ENCODE data around the gene CMIP.

The CMIP gene

GRCh38 chr16:81495321-81496234, 51.0 kb downstream of the CMIP start:
- no peak for DNase-seq (ENCODE audit: low read depth)

- DNase-seq (ENCODE audit: low read depth) = no peak
These were observed 51.7 kb downstream of the CMIP start for GRCh38 chr16:81496321-81496720.

DNA sequence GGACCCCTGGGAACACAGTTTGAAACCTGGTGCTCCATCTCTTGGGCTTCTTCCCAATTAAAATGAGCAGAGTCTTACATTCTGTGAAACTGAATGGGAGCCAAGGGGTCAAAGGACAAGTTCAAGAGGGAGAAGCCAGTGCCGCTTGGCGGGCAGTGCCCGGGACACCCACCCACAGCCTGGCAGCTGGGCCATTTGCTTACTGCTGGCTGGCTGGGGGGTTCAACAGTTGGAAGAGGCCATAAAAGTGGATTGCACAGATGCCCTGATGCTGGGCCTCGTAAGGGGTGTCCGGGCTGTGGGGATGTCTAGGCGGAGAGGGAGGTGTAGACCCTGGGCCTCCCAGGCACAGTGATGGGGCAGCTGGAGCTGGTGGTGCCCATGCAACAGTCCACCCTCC, 52.1 kb downstream of the CMIP start:
- DNase-seq (ENCODE audit: low read depth) = no peak

DNA sequence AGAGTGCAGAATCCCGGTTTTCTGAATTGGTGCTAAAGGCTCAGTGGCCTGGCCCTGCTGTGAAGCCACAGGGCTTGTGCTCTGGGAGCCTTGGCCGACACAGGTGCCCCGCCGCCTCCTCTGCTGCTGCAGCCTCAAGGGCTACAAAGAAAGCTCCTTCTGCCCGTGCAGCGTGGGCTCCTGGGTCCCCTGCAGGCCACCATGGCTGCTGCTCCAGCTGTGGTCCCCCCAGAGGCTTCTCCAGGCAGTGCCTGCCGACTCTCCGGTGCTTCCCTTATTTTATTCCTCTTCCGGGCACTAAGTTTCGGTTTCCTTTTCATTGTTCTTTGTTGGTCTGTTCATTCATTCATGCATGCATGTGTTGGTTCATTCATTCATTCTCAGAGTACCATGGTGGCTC, 53.1 kb downstream of the CMIP start:
- DNase-seq (ENCODE audit: low read depth) = no peak

- no peak for DNase-seq (ENCODE audit: low read depth)
These were observed 53.7 kb downstream of the CMIP start for GRCh38 chr16:81498351-81498750.

DNA sequence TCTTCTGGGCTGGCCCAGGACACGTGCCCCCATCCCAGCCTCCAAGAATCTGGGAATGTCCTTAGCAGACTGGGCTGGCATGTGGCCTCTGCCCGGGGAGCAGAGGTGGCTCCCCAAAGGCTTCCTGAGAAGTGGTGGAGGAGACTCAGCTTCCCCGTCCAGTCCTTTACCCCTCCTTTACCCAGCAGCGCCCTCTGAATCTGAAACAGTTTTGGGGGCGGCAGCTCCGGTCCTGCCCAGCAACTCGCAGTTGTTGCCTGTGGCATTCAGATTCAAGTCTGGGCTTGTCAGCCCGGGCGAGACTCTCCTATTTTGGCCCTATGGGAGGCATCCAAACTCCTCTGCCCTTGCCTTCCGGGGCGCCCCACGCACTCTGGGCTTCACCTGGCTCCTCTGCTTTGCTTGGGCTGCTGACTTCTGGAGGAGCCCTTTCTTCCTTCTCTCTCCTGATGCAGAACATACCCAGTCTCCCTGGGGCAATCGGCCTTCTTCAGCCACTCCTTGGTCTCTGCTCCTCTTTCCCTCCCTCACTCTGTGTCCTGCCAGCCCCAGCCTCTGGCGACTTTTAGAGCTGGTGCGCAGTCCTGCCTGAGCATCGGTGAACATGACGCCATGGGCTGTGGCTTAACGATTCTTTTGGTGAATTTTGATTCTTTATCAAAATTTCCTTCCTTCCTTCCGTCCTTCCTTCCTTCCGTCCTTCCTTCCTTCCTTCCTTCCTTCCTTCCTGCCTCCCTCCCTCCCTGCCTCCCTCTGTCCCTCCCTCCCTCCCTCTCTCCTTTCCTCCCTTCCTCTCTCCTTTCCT, 55.2 kb downstream of the CMIP start:
- no peak for DNase-seq (ENCODE audit: low read depth)

DNA sequence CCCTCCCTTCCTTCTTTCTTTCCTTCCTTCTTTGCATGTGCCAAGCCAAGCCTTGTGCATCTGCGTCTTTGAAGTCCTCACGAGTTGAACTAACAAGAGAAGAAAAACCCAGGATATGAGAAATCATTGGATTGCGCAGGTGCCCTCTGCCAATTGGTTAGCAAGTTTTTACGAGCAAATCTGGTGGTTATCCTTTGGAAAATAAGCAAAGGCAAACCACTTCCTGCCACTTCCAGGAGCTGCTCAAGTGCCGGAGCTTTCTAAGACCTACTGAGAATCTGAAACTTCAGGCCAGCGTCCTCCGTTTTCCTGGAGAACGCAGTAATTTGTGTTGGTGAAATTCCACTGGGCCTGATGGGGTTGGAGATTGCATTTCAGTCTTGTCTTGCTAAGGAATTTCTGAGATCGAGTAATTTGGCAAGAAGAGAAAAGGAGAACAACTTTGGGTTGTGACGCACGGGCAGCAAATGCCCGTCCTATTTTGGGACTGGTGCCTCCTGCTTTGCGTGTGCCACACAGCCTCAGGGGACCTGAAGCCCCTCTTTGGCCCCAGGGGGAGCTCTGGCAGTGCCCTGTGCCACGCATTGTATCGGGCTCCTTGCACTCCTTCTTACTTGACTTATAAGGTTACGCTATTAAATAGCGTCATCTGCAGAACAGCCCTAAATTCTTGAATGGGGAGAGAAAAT, 56.4 kb downstream of the CMIP start:
- no peak for DNase-seq (ENCODE audit: low read depth)

DNA sequence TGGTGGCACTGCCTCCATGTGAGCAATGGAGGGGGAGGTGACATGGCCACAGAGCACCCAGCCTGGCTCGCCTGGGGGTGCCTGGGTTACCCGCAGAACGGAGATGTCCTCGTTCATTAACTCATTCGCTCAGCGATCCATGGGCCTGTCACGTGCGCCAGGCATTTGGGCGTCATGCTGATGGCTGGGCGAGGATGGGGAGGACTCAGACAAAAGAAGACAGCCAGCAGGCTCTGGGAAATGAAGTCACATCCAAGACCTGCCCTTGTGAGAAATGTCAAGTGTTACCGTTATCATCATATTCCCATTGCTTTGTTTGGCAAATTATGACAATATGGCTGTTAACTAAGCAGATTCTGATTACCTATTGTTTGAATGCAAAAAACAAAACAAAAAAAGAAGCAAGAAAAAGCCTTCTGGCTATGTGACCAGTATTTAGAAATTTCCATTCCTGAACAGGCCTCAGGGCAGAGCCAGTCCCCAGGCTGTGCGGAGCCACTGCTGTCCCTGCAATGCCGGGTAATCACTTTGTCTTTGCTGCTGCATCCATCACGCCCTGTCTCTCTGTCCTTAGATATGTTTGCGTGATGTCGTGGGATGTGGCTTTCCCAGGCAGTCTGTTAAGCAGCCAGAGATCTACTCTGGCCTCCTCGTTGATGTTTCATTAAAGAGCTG, 57.9 kb downstream of the CMIP start:
- DNase-seq (ENCODE audit: low read depth) = no peak

- DNase-seq (ENCODE audit: low read depth) = no peak
These were observed 60.5 kb downstream of the CMIP start for GRCh38 chr16:81505011-81505661.

DNA sequence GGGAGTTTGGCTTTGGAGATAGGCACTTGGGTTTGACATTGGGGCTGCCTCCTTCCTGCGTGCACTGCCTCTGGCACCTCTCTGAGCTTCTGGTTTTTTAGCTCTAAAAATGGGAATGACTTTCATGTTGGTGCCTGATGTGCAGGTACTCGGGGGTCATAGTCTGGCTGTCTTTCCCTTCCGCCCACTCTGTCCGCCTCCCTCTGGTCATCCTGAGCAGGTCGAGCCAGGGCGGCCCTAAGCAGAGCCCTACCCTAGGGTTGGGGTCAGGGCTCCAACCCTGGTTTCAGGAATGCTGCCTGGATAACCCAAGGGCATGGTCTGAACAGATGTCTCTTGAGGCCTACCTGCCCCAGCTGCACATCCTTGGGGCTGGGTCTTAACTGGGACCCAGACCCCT, 64.8 kb downstream of the CMIP start:
- DNase-seq (ENCODE audit: low read depth) = no peak

DNA sequence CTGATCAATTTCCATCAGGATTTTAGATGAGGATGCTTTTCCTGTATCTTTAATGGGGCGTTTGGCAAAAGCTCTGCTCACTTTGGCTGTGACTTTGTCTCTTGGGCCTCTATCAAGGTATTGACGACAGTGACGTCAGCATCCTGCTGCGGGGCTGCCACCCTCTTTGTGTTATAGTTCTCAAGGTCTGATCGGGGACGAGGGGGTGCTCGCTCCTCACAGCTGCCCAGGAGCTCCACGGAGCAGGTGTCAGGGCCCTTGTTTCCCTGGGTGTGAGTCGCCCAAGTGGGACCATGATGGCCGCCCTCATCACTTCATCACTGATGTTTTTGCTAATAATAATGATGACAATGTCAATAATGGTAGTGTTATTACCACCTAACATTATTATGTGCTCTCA, 65.4 kb downstream of the CMIP start:
- DNase-seq (ENCODE audit: low read depth) = no peak

DNA sequence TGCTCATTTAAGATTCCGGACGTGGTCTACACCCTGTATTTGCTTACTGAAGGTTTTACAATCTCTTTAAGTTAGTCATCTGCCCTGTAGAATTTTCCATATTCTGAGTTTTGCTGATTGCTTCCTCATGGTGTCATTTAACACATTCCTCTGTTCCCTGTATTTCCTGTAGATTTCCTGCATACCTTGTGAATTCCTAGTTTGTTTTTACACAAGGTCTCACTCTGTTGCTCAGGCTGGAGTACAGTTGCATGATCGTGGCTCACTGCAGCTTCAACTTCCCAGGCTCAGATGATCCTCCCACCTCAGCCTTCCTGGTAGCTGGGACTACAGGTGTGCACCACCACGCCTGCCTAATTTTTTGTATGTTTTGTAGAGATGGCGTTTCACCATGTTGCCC, 66.8 kb downstream of the CMIP start:
- DNase-seq (ENCODE audit: low read depth) = no peak

- DNase-seq (ENCODE audit: low read depth) = no peak
These were observed 68.8 kb downstream of the CMIP start for GRCh38 chr16:81513204-81514040.

GRCh38 chr16:81514041-81514559, 69.5 kb downstream of the CMIP start:
- DNase-seq (ENCODE audit: low read depth) = no peak

GRCh38 chr16:81514568-81515258, 70.1 kb downstream of the CMIP start:
- DNase-seq (ENCODE audit: low read depth) = no peak

- DNase-seq (ENCODE audit: low read depth) = no peak
These were observed 70.7 kb downstream of the CMIP start for GRCh38 chr16:81515281-81515680.

DNA sequence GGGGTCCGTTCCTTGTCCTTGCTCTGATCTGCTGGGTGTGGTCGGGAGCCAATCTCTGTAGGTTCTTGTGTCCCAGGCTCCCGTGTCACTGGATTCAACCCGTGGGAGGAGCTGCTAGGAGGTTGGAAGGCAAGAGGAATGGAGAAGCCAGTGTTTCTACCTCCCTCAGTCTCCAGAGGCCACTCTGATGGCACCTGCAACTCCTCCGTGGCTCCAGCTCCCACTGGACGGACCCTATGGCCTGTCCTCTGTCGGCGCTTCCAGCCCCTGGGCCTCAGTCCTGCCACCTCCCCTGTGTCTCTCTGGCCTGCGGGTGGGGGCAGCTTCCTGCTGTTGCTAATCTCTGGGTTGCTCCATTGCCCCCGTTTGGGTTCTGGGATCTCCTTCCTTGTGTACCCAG, 71.1 kb downstream of the CMIP start:
- no peak for DNase-seq (ENCODE audit: low read depth)

DNA sequence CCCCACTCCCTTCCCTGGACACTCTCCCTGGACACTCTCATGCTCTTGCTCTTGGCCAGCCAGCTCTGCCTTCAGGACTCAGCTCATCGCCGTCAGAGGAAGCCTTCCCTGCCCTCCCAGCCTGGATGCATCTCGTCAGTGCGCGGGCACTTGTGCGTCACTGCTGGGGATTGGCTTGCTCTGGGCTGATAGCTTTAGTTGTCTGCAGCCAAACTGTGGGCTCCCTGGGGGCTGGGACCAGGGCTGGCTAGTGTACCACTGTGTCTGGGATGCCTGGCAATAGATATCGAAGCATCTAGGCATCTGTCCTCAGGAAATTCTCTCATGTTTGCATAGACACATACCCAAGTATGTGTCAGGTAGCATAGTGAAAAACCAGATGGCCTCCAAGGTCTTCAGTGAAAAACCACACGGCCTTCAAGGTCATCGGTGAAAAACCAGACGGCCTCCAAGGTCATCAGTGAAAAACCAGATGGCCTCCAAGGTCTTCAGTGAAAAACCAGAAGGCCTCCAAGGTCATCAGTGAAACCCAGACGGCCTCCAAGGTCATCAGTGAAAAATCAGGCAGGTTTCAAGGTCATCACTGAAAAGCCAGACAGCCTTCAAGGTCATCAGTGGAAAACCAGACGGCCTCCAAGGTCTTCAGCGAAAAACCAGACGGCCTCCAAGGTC, 72.0 kb downstream of the CMIP start:
- no peak for DNase-seq (ENCODE audit: low read depth)

GRCh38 chr16:81517150-81517499, 72.5 kb downstream of the CMIP start:
- no peak for DNase-seq (ENCODE audit: low read depth)

Data from fibroblast of the conjunctiva (primary cell).